Prostate gland (tissue), 2 donors: ENCODE results near the gene IGSF23. TPM values are rescaled to one million over a fixed set of nuclear protein-coding genes. Genes with fewer than 3 reads are reported as not detected.

Experiments used
- DNase-seq: peaks from one replicate; pipeline ENCODE4 v3.0.0-alpha.2; 2019; ENCODE audit warnings: low spot score
- H3K27ac ChIP-seq, 2 donors: fragments of 200-600 bp; sonication (generic); 2 replicates each; pipeline ENCODE4 v1.5.1; 2017 to 2019
- H3K27me3 ChIP-seq: fragments of 200-600 bp; sonication (generic); replicated peaks from 2 replicates; pipeline ENCODE4 v1.5.1; 2019; ENCODE audit not compliant: insufficient read depth
- H3K36me3 ChIP-seq, 2 donors: fragments of 200-600 bp; sonication (generic); 1 replicate in 1 of 2; 2 replicates in 1 of 2; pipeline versions ENCODE4 v1.5.1 to v1.8.1; 2017 to 2019
- H3K4me1 ChIP-seq: fragments of 200-600 bp; sonication (generic); replicated peaks from 2 replicates; pipeline ENCODE4 v1.5.1; 2019
- H3K4me3 ChIP-seq, 2 donors: fragments of 200-600 bp; sonication (generic); 2 replicates each; pipeline ENCODE4 v1.5.1; 2017 to 2019
- H3K9me3 ChIP-seq: fragments of 200-600 bp; sonication (generic); 2 replicates; pipeline ENCODE4 v1.5.1; 2017
- POLR2A ChIP-seq: fragments of 450-650 bp; IDR thresholded peaks from one replicate; pipeline ENCODE4 v1.6.1; 2016; ENCODE audit warnings: antibody characterized with exemption, mild to moderate bottlenecking
- POLR2AphosphoS5 ChIP-seq: sonication (generic); formaldehyde crosslinking; IDR thresholded peaks from one replicate; pipeline ENCODE4 v1.6.1; 2017; ENCODE audit warnings: antibody characterized with exemption
- WGBS: methylation state at CpG from one replicate; pipeline ENCODE4 v1.1.5; 2018; 5-methylcytosine and 5-hydroxymethylcytosine counted together
- intact Hi-C: fragments of 100-400 bp; cut with DNase I; formaldehyde crosslinking; loops from one replicate; pipeline ENCODE4 v1.14.2; 2022
- total RNA-seq, 2 donors: library from RNA; depleted of rRNA; stranded (reverse); fragments of >200 nt; gene quantifications; one replicate each; pipeline ENCODE4 v1.1.0, GENCODE V29; 2016
- TF ChIP-seq, protein P1 (sequence below), 4 experiments: fragments of 200-600 bp in 2 of 4; fragments of 450-650 bp in 2 of 4; sonication (generic) in 2 of 4; IDR thresholded peaks; 1 replicate in 3 of 4; 2 replicates in 1 of 4; pipeline ENCODE4 v1.5.1; 2016 to 2019; ENCODE audit warnings: antibody characterized with exemption in 4 of 4, mild to moderate bottlenecking in 2 of 4, moderate library complexity in 2 of 4

IGSF23 gene
- total RNA-seq, 2 donors from 2014 or later: not detected

DNA sequence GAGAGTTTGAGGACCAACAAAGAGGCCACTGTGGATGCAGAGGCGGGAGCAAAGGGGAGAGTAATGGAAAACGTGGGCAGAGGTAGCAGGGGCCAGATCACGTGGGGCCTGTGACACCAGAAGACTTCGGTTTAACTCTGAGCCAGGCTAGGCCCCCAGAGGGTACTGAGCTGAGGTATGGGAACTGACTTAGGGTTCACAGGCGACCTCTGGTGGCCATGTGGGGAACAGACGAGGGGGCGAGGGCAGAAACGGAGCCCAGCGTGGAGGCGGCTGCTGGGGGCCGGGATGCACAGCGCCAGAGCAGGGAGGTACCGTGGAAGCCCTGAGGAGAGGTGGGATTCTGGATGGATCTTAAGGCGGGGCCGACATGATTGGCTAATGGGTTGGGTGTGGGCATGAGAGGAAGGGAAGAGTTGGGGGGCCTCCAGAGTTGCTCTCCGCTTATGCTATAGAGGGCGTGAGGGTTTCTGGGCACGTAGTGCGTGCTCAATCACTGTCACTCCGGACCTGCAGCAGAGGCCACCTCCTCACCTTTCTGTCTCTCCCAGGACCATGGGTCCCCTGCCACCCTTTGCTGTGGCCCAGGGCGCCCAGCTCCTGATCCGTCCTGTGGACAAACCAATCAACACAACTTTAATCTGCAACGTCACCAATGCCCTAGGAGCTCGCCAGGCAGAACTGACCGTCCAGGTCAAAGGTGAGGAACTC lies 44.0 kb downstream of the IGSF23 start:
- DNase-seq: peak; percentile 17
- H3K27me3 ChIP-seq: no peaks in the 10 kb centered on the region
- WGBS: 46% methylated on average over 25 of the region's 25 CpGs
- no peaks in the 10 kb centered on the region for H3K36me3 ChIP-seq
- no peak overlapping the region for H3K27ac ChIP-seq
- intact Hi-C loops: loop anchor here (2.0 kb wide), 1 partner anchor 87 kb away; no protein-coding TSS in a partner anchor
- no peaks in the 10 kb centered on the region for H3K4me1 ChIP-seq
- TF ChIP-seq, protein P1, sequence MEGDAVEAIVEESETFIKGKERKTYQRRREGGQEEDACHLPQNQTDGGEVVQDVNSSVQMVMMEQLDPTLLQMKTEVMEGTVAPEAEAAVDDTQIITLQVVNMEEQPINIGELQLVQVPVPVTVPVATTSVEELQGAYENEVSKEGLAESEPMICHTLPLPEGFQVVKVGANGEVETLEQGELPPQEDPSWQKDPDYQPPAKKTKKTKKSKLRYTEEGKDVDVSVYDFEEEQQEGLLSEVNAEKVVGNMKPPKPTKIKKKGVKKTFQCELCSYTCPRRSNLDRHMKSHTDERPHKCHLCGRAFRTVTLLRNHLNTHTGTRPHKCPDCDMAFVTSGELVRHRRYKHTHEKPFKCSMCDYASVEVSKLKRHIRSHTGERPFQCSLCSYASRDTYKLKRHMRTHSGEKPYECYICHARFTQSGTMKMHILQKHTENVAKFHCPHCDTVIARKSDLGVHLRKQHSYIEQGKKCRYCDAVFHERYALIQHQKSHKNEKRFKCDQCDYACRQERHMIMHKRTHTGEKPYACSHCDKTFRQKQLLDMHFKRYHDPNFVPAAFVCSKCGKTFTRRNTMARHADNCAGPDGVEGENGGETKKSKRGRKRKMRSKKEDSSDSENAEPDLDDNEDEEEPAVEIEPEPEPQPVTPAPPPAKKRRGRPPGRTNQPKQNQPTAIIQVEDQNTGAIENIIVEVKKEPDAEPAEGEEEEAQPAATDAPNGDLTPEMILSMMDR (IDR thresholded peaks at IDR 0.05): peak; percentile 53 to 86 (median 72)
- TF ChIP-seq POLR2AphosphoS5 (no peak), POLR2A (no peak)
- no peaks in the 10 kb centered on the region for H3K9me3 ChIP-seq
- no peak overlapping the region for H3K4me3 ChIP-seq

DNA sequence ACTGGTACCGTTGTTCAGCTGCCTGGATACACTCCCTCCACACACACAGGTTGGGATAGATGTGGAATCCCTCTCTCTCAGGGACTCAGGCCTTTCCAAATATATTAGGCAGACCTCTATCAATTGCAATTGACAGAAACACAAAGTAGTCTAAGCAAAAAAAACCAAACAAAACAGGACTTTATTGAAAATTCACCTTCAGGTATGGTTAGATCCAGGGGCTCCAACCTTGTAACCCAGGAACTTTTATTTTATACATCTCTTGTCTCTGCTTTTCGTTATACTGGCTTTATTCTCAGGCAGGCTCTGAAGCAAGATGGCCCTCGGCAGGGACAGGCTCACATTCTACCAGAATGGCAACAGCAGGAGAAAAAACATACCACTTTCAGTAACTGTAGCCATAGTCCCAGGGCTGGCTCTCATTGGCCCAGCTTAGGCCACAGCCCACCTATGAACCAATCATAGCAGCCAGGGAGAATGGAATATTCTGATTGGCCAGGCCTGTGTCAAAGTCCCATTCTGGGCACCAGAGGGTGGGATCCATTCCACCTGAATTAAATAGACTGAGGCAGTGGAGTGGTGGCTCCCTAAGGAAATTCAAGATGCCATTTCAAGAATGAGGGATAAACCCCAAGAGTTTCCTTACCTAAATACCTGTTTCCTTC lies 44.8 kb downstream of the IGSF23 start:
- no peak for DNase-seq
- Histone ChIP-seq H3K36me3 (no peaks in the 10 kb centered on the region), H3K4me3 (no peak overlapping the region), H3K27me3 (no peaks in the 10 kb centered on the region), H3K4me1 (no peaks in the 10 kb centered on the region), H3K27ac (no peak overlapping the region), H3K9me3 (no peaks in the 10 kb centered on the region)
- 93% methylated on average over 3 of the region's 3 CpGs for WGBS
- intact Hi-C loops: no loop called here
- TF ChIP-seq POLR2AphosphoS5 (no peak), POLR2A (no peak)
- TF ChIP-seq, protein P1 (IDR thresholded peaks at IDR 0.05): no peak

DNA sequence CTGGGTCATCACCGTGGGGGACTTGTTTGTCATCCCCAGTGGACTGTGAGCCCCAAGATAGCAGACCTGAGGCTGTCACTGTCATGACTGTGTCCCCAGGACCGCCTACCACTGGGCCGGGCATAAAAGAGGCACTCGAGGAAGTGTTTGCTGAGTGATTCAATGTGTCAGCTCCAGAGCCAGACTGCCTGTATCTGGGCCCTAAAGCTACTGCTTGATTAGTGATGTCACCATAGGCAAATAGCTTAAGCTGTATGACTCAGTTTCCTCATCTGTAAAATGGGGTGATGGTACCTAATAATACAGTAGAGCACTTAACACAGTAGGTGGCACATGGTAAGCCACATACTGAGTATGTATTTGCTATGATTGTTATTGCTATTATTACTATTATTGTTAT lies 46.7 kb downstream of the IGSF23 start:
- Histone ChIP-seq H3K4me3 (no peak overlapping the region), H3K27me3 (no peaks in the 10 kb centered on the region), H3K36me3 (no peaks in the 10 kb centered on the region), H3K9me3 (no peaks in the 10 kb centered on the region), H3K4me1 (no peaks in the 10 kb centered on the region), H3K27ac (no peak overlapping the region)
- intact Hi-C loops: no loop called here
- DNase-seq: no peak
- WGBS: 93% methylated on average over 4 of the region's 4 CpGs
- TF ChIP-seq POLR2AphosphoS5 (no peak), POLR2A (no peak)
- TF ChIP-seq, protein P1 (IDR thresholded peaks at IDR 0.05): no peak

DNA sequence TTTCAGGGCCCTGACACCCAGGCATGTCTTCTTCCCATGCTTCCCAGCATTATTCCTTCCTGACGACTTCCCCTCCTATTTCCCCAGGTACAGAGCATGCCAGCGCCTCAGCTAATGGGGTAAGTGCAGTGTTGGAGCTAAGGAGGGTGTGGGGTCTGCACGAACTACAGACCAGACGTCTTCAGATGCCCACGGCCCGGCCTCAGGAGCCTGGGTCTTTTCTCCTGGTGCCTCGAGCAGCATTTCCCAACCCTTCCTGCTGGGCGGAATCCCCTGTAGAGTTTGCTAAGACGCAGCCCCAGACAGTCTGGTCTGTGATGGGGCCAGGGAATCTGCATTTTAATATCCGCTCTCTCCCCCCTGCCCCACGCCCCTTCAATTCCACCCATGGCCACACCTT lies 47.8 kb downstream of the IGSF23 start:
- H3K9me3 ChIP-seq: no peaks in the 10 kb centered on the region
- TF ChIP-seq, protein P1 (IDR thresholded peaks at IDR 0.05): no peak
- TF ChIP-seq POLR2A: no peak
- 94% methylated on average over 11 of the region's 11 CpGs for whole genome bisulfite sequencing
- H3K4me1 ChIP-seq: no peaks in the 10 kb centered on the region
- no peaks in the 10 kb centered on the region for H3K36me3 ChIP-seq
- H3K27me3 ChIP-seq: no peaks in the 10 kb centered on the region
- intact Hi-C loops: no loop called here
- H3K27ac ChIP-seq: no peak overlapping the region
- no peak overlapping the region for H3K4me3 ChIP-seq
- DNase-seq: no peak

DNA sequence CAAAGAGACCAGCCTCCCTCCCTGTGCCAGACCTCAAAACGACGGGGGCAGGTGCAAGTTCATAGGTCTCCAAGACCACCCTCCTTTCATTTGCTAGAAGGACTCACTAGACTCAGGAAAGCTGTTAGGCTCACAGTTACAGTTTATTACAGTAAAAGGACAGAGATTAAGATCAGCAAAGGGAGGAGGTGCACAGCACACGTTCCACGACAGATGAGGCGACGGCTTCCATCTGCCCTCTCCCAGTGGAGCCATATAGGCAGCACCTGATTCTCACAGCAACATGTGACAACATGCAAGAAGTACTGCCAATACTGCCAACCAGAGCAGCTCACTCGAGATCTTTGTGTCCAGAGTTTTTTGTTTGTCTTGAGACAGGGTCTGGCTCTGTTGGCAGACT lies 48.5 kb downstream of the IGSF23 start:
- no peak for TF ChIP-seq POLR2AphosphoS5
- TF ChIP-seq, protein P1 (IDR thresholded peaks at IDR 0.05): no peak
- no peak for TF ChIP-seq POLR2A
- intact Hi-C loops: no loop called here
- 21% methylated on average over 7 of the region's 7 CpGs for WGBS

More for the DNA sequence above, 48.5 kb downstream of the IGSF23 start:
- Histone ChIP-seq H3K36me3 (no peaks in the 10 kb centered on the region), H3K9me3 (no peaks in the 10 kb centered on the region), H3K27ac (peak overlapping the region in 1 of 2 donors; percentile 30), H3K4me3 (no peak overlapping the region), H3K27me3 (no peaks in the 10 kb centered on the region), H3K4me1 (no peaks in the 10 kb centered on the region)
- no peak for DNase-seq
